Neuronal stem cell (in vitro differentiated cells): ENCODE results near the gene RHOBTB3.

Experiments used
- DNase-seq: peaks from one replicate; pipeline ENCODE4 v3.0.0-alpha.2; 2013; ENCODE audit warnings: low spot score
- H2AFZ ChIP-seq: one replicate; pipeline ENCODE4 v1.6.1; 2013; ENCODE audit warnings: mild to moderate bottlenecking, low read length, inconsistent platforms
- H2AK5ac ChIP-seq: 2 replicates; pipeline ENCODE4 v1.6.1; 2013; ENCODE audit warnings: low read depth, mild to moderate bottlenecking, inconsistent platforms, low read length, moderate library complexity, mixed read lengths
- H2BK120ac ChIP-seq: 2 replicates; pipeline ENCODE4 v1.6.1; 2013; ENCODE audit warnings: low read depth, mild to moderate bottlenecking, inconsistent platforms, low read length, moderate library complexity, mixed read lengths
- H2BK12ac ChIP-seq: one replicate; pipeline ENCODE4 v1.6.1; 2013; ENCODE audit warnings: low read length, inconsistent platforms
- H2BK15ac ChIP-seq: 2 replicates; pipeline ENCODE4 v1.6.1; 2013; ENCODE audit warnings: mild to moderate bottlenecking, low read length, inconsistent platforms, mixed read lengths
- H2BK5ac ChIP-seq: one replicate; pipeline ENCODE4 v1.6.1; 2013; ENCODE audit warnings: inconsistent platforms, mild to moderate bottlenecking, low read length, moderate library complexity
- H3K14ac ChIP-seq: one replicate; pipeline ENCODE4 v1.6.1; 2013; ENCODE audit warnings: low read length, inconsistent platforms
- H3K18ac ChIP-seq: 2 replicates; pipeline ENCODE4 v1.6.1; 2013; ENCODE audit warnings: low read length, inconsistent platforms
- H3K23ac ChIP-seq: 2 replicates; pipeline ENCODE4 v1.6.1; 2013; ENCODE audit warnings: low read depth, mild to moderate bottlenecking, mixed read lengths, low read length, inconsistent platforms; ENCODE audit not compliant: poor library complexity
- H3K27ac ChIP-seq: replicated peaks from 3 replicates; pipeline ENCODE4 v1.5.1; 2013; ENCODE audit warnings: low read length, inconsistent platforms
- H3K27me3 ChIP-seq, 3 experiments: 2 replicates each; pipeline ENCODE4 v1.6.1; 2013; ENCODE audit warnings: low read length in 3 of 3, mild to moderate bottlenecking in 2 of 3, inconsistent platforms in 1 of 3, low read depth in 1 of 3, mixed read lengths in 1 of 3, moderate library complexity in 1 of 3; ENCODE audit not compliant: control insufficient read depth in 3 of 3, insufficient read depth in 3 of 3
- H3K36me3 ChIP-seq, 2 donors: replicated peaks in 1 of 2; 2 replicates each; pipeline ENCODE4 v1.6.1; 2013; ENCODE audit warnings: low read length in 2 of 2; ENCODE audit not compliant: control insufficient read depth in 2 of 2, insufficient read depth in 2 of 2
- H3K4ac ChIP-seq: 2 replicates; pipeline ENCODE4 v1.6.1; 2013; ENCODE audit warnings: inconsistent platforms, mild to moderate bottlenecking, low read length, moderate library complexity
- H3K4me1 ChIP-seq, 2 donors: 1 replicate in 1 of 2; 2 replicates in 1 of 2; pipeline ENCODE4 v1.6.1; 2013; ENCODE audit warnings: low read length in 2 of 2, low read depth in 1 of 2; ENCODE audit not compliant: control insufficient read depth in 2 of 2, insufficient read depth in 1 of 2
- H3K4me2 ChIP-seq: one replicate; pipeline ENCODE4 v1.6.1; 2013; ENCODE audit warnings: mild to moderate bottlenecking, low read length, inconsistent platforms; ENCODE audit not compliant: insufficient read depth, poor library complexity, severe bottlenecking
- H3K4me3 ChIP-seq, 2 donors: 2 replicates each; pipeline ENCODE4 v1.5.1; 2013; ENCODE audit warnings: low read length in 2 of 2, mild to moderate bottlenecking in 2 of 2, inconsistent platforms in 1 of 2, moderate library complexity in 1 of 2
- H3K79me1 ChIP-seq: one replicate; pipeline ENCODE4 v1.6.1; 2013; ENCODE audit warnings: low read depth, mild to moderate bottlenecking, inconsistent platforms, low read length, moderate library complexity
- H3K9ac ChIP-seq: one replicate; pipeline ENCODE4 v1.6.1; 2013; ENCODE audit warnings: mild to moderate bottlenecking, low read depth, low read length, inconsistent platforms; ENCODE audit not compliant: poor library complexity
- H3K9me3 ChIP-seq, 2 donors: replicated peaks in 1 of 2; 2 replicates each; pipeline versions ENCODE3 to v1.6.1; 2013; ENCODE audit warnings: low read length in 2 of 2, mild to moderate bottlenecking in 2 of 2, inconsistent platforms in 1 of 2, low read depth in 1 of 2, mixed read lengths in 1 of 2, moderate library complexity in 1 of 2; ENCODE audit not compliant: control insufficient read depth in 2 of 2, insufficient read depth in 1 of 2
- H4K8ac ChIP-seq: one replicate; pipeline ENCODE4 v1.6.1; 2013; ENCODE audit warnings: low read depth, mild to moderate bottlenecking, inconsistent platforms, low read length, moderate library complexity
- H4K91ac ChIP-seq: one replicate; pipeline ENCODE4 v1.6.1; 2013; ENCODE audit warnings: low read length, low read depth, mild to moderate bottlenecking, inconsistent platforms; ENCODE audit not compliant: poor library complexity
- WGBS, 2 donors: extraction: QIAGEN DNeasy Blood & Tissue Kit; methylation state at CpG; one replicate each; pipeline ENCODE4 v1.1.7; 2013; ENCODE audit warnings: missing lambda C conversion rate in 2 of 2, mixed read lengths in 1 of 2; ENCODE audit not compliant: insufficient read length in 2 of 2, insufficient replicate concordance in 1 of 2; ENCODE audit errors: extremely low coverage in 2 of 2; 5-methylcytosine and 5-hydroxymethylcytosine counted together

The RHOBTB3 gene

GRCh38 chr5:95806687-95807086 is 75.6 kb downstream of the RHOBTB3 start:
- H2BK15ac ChIP-seq = no peak overlapping the region
- WGBS, 2 donors = no CpG with 5 or more reads among the region's 7 CpGs
- no peak overlapping the region for H3K4me3 ChIP-seq

GRCh38 chr5:95808013-95808685 is 77.0 kb downstream of the RHOBTB3 start:
- no peaks in the 10 kb centered on the region for H3K27me3 ChIP-seq
- H3K4ac ChIP-seq = no peak overlapping the region
- no peaks in the 10 kb centered on the region for H3K36me3 ChIP-seq
- no peak overlapping the region for H3K23ac ChIP-seq
- H2BK5ac ChIP-seq = no peak overlapping the region
- H3K9me3 ChIP-seq = peaks cover 0 to 2% of the 10 kb centered on the region in 2 donors
- no peak overlapping the region for H3K14ac ChIP-seq
- no peak for DNase-seq
- no peak overlapping the region for H2BK120ac ChIP-seq
- no peak overlapping the region for H3K18ac ChIP-seq
- H2BK12ac ChIP-seq = no peak overlapping the region
- no peak overlapping the region for H4K91ac ChIP-seq
- no peak overlapping the region for H4K8ac ChIP-seq
- peak overlapping the region; percentile 7 for H2AFZ ChIP-seq
- no peaks in the 10 kb centered on the region for H3K79me1 ChIP-seq
- no CpG with 5 or more reads among the region's 7 CpGs for WGBS, 2 donors
- H3K4me1 ChIP-seq = peaks cover 4 to 10% of the 10 kb centered on the region in 2 donors
- no peak overlapping the region for H3K4me2 ChIP-seq
- no peak overlapping the region for H3K27ac ChIP-seq
- H3K4me3 ChIP-seq = no peak overlapping the region
- no peak overlapping the region for H2BK15ac ChIP-seq
- no peak overlapping the region for H3K9ac ChIP-seq
- peak overlapping the region; percentile 25 for H2AK5ac ChIP-seq

More at GRCh38 chr5:95806687-95807086, 75.6 kb downstream of the RHOBTB3 start:
- H3K4me1 ChIP-seq = peaks cover 2 to 10% of the 10 kb centered on the region in 2 donors
- DNase-seq = no peak
- no peak overlapping the region for H3K9ac ChIP-seq
- H2BK120ac ChIP-seq = no peak overlapping the region
- no peak overlapping the region for H2AK5ac ChIP-seq
- H3K23ac ChIP-seq = no peak overlapping the region
- H4K8ac ChIP-seq = no peak overlapping the region
- no peaks in the 10 kb centered on the region for H3K36me3 ChIP-seq
- no peaks in the 10 kb centered on the region for H3K79me1 ChIP-seq
- no peak overlapping the region for H2BK5ac ChIP-seq
- H3K14ac ChIP-seq = no peak overlapping the region
- H3K18ac ChIP-seq = no peak overlapping the region
- no peak overlapping the region for H3K4ac ChIP-seq
- no peak overlapping the region for H3K27ac ChIP-seq
- peaks cover 0 to 2% of the 10 kb centered on the region in 2 donors for H3K9me3 ChIP-seq
- no peak overlapping the region for H2BK12ac ChIP-seq
- no peak overlapping the region for H3K4me2 ChIP-seq
- H3K27me3 ChIP-seq = no peaks in the 10 kb centered on the region
- H4K91ac ChIP-seq = no peak overlapping the region
- H2AFZ ChIP-seq = no peak overlapping the region

- Histone ChIP-seq H3K23ac (no peak overlapping the region), H3K9ac (no peak overlapping the region), H2BK5ac (no peak overlapping the region), H3K27ac (no peak overlapping the region), H4K91ac (no peak overlapping the region), H3K27me3 (no peaks in the 10 kb centered on the region), H2BK120ac (no peak overlapping the region), H3K9me3 (peaks cover 0 to 2% of the 10 kb centered on the region in 2 donors), H2BK15ac (no peak overlapping the region), H3K18ac (no peak overlapping the region), H2BK12ac (no peak overlapping the region), H3K79me1 (no peaks in the 10 kb centered on the region), H3K14ac (no peak overlapping the region), H2AFZ (peak overlapping the region; percentile 7), H3K4me3 (no peak overlapping the region), H3K36me3 (no peaks in the 10 kb centered on the region), H3K4me2 (no peak overlapping the region), H3K4me1 (peaks cover 4 to 10% of the 10 kb centered on the region in 2 donors), H4K8ac (peak overlapping the region; percentile 52), H2AK5ac (no peak overlapping the region), H3K4ac (no peak overlapping the region)
- WGBS, 2 donors = no CpG with 5 or more reads among the region's 10 CpGs
- DNase-seq = no peak
Measured at GRCh38 chr5:95808686-95809413, 77.7 kb downstream of the RHOBTB3 start.

- Histone ChIP-seq H3K4me3 (no peak overlapping the region), H2BK120ac (no peak overlapping the region), H4K8ac (no peak overlapping the region), H3K18ac (no peak overlapping the region), H3K23ac (no peak overlapping the region), H3K4me1 (peaks cover 4 to 10% of the 10 kb centered on the region in 2 donors), H2BK5ac (no peak overlapping the region), H2BK12ac (no peak overlapping the region), H3K14ac (no peak overlapping the region), H3K36me3 (no peaks in the 10 kb centered on the region), H3K27me3 (no peaks in the 10 kb centered on the region), H3K79me1 (no peaks in the 10 kb centered on the region), H2BK15ac (no peak overlapping the region), H4K91ac (no peak overlapping the region), H2AK5ac (no peak overlapping the region), H3K9me3 (peaks cover 0 to 2% of the 10 kb centered on the region in 2 donors), H3K9ac (no peak overlapping the region), H3K27ac (no peak overlapping the region), H3K4ac (no peak overlapping the region), H2AFZ (peak overlapping the region; percentile 29), H3K4me2 (no peak overlapping the region)
- no CpG with 5 or more reads among the region's 2 CpGs for WGBS, 2 donors
- no peak for DNase-seq
Measured at GRCh38 chr5:95809414-95809960, 78.4 kb downstream of the RHOBTB3 start.
